Stimulated activated naive CD8-positive, alpha-beta T cell treated with anti-CD3 and anti-CD28 coated beads, Interleukin-15, Interleukin-2, amounts not matched to agents 100 U/mL and 50 U/mL, for 24 hours (primary cell): ENCODE measurements around the gene HEXD.
"Not testable (repeated sequence)": the region's sequence is repeated elsewhere in the genome, so short reads cannot be mapped to it uniquely, and the experiment has no call there.

Source experiments
- ATAC-seq: fragments of 150-1000 bp; cut with Tn5 transposase; one replicate; pipeline ENCODE4 v1.10.0; 2021
- DNase-seq: peaks from one replicate; pipeline ENCODE4 v3.0.0; 2021

HEXD gene

DNA sequence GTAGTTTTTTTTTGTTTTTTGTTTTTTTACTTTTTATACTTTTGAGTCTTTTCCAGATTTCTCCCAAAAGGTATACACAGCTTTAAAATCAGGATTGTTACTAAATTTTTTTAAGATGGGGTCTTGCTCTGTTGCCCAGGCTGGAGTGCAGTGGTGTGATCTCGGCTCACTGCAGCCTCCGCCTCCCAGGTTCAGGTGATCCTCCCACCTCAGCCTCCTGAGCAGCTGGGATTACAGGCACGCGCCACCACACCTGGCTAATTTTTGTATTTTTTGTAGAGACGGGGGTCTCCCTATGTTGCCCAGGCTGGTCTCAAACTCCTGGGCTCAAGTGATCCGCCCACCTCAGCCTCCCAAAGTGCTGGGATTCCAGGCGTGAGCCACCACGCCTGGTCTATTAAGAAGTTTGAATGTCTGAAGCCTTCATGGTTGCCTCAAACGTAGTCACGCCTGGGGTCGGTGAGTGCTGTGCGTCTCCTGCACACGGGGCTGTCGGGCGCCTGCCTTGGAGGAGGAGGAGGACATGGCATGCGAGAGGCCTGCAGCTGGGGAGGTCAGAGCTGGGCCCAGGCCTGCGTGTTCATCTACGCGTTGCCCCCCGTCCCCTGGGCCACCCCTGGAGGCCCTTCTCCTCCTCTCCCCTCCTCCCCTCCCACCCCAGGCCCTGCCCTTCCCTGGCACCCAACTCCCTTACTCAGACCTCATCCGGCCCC lies 35.8 kb upstream of the HEXD start:
- not testable (repeated sequence) for ATAC-seq, DNase-seq

DNA sequence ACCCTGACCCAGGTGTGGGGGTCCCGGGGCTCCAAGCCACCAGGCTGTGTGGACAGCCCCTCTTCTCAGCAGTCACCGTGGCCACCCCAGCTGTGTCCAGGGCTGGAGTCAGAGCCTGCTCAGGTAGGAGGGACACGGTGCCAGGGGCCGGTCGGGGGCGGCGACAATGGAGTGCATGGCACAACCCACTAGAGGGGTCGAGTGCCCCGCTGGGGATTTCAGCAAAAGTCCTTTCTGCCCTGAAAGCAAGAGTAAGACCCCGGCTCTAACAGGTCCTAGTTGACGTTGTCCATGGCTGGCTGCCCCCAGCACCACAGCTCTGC lies 35.3 kb upstream of the HEXD start:
- ATAC-seq (no peak), DNase-seq (no peak)

DNA sequence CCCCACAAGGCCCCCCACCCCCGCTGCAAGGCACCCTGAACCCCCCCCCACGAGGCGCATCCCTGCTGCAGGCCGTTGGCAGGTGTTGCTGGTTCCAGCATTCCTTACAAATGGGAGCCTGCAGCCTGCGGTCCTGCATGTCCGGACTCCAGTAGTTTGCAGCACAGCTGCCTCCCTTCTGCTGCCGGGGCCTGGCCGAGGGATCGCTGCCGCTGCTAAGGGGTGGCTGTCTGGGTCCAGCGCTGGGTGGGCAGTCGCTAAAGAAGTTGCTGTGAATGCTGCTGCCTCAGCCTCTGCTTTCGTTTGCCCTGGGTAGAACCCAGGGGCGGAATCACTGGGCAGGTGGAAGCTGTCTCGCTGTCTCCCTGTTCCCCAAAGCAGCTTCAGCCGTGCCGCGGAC lies 34.7 kb upstream of the HEXD start:
- DNase-seq: no peak
- ATAC-seq: no peak

DNA sequence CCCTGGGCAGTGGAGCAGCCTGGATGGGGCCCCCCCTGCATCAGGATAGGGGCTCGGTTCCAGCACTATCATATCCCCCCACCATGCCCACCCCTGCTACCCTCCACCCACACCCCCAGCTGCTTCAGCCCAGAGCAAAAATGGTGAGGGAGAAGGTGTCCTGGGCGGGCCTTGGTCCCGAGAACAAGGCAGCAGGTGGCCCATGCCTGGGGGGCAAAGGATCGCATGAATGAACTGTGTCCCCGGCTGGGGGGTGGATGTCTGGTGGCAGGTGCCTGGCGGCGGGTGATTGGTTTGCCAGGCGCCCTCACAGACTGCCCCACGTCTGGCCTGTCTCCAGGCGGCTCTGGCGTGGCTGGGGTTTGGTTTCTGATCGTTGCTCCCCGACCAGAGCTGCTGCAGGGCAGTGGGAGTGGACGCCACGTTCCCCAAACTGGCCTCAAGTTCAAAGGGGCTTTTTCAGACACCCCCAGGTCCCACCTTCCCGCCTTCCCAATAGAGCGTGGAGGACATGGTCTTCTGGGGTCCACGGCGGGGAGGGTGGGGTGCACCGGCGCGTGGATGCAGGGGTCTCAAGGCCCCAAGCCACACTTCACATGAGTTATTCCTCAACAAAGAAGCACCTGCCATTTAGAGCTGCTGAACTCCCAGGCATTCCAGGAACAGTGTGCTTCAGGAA lies 34.0 kb upstream of the HEXD start:
- ATAC-seq (no peak), DNase-seq (no peak)

DNA sequence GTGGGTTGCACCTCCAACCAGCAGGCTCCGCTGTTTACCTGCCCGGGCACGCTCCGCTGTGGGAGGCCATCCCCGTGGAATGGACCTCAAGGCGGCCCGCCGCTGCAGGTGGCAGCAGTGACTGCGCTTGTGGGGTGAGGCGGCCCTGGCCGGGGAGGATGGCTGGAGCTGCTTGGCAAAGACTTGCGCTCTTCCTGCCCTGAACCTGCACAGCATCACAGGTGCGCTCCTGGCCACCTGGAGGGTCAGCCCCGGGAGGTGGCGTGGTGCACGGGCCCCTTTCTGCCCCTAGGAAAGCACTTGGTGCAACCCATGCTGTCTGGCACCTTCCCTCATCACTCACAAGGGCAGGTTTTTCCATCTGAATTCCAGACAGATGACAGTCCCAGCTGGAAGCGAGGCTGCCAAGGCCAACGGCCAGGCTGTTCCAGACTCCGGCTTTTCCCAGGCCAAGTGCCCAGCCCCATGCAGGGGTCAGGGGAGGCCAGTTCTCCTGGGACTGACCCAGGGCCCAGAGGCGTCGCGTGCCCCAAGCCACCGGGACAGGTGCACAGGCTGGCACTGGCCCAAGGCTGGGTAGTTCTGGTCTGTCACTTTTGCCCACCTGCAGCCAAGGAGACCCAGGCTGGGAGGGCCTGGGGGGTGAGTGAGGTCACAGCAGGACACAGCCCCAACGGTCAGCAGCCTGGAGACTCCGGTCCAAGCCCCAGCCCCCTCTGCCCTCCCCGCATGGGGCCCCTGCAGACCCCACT lies 33.2 kb upstream of the HEXD start:
- no peak for DNase-seq
- no peak for ATAC-seq

DNA sequence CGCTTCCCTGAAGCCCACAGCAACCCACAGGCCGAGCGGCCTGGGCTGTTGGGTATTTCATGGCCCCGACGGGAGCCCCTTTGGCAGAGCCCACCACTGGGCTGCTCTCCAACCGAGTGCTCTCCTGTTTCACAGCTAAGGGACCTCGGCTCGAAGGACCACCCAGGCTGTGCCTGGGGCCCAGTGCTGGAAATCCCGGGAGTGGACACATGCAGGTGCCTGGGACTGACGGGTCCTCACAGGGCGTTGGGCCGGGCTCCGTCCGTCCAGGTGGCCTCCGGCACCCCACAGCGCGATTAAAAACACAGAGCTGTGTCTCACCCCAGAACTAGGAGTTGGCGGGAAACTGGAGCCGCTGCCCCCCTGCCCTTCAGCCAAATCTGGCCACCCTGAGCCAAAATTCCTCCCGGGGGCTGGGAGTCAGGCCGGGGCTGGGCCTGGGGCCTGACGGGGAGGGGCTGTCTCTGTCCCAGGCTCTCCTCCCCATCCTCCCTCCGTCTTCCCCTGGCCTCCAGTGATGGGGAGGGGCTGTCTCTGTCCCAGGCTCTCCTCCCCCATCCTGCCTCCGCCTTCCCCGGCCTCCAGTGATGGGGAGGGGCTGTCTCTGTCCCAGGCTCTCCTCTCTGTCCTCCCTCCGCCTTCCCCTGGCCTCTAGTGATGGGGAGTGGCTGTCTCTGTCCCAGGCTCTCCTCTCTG lies 32.4 kb upstream of the HEXD start:
- DNase-seq (no peak), ATAC-seq (no peak)

DNA sequence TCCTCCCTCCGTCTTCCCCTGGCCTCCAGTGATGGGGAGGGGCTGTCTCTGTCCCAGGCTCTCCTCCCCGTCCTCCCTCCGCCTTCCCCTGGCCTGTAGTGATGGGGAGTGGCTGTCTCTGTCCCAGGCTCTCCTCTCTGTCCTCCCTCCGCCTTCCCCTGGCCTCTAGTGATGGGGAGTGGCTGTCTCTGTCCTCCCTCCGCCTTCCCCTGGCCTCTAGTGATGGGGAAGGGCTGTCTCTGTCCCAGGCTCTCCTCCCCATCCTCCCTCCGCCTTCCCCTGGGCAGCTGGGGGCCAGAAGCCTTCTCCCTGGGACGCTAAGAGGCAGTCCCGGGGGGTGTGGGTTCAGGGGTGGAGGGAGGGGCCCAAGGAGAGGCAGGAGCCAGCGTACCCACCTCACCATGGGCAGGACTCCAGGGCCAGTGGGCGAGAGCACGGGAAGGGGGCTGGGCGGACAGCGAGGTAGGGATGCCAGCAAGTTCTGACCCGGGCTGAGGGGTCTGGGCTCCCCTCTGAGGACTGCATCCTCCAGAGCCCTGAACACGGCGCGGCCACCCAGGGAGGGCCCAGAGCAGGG lies 31.8 kb upstream of the HEXD start:
- ATAC-seq (no peak), DNase-seq (no peak)

DNA sequence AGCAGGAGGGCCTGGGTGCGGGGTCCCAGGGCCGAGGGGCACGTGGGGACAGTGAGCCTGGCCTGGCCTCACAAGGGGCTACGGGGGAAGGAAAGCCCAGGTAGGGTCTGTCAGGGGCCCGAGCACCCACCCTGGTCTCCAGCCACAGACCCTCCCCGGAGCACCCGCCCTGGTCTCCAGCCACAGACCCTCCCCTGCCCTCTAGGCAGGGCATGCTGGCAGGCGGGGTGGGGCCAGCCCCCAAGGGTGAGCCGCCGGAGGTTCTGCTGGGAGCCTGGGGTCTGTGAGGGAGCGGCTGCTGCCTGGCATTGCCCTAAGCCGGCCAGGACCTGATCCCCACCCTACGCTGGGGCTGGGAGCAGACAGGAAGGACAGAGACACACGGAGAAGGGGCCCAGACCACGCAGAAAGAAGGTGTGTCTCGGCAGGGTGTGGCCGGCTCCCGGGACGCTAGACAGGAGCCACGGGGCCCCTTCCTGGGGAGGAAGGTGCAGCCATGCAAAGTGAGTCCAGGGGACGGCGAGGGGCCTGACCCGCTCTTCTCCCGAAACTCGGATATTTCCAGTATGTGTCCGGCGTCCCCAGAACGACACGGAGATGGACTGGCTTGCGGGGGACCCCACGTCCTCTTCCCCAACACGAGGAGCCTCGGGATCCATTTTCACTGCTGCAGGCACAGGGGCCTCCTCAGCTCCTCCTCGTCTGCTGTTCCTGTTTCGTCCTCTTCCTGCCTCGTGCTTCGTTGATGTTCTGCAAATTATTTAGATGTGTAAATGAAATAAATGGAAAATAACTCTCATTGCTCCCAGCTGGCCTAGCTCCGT lies 31.1 kb upstream of the HEXD start:
- ATAC-seq (no peak), DNase-seq (no peak)

DNA sequence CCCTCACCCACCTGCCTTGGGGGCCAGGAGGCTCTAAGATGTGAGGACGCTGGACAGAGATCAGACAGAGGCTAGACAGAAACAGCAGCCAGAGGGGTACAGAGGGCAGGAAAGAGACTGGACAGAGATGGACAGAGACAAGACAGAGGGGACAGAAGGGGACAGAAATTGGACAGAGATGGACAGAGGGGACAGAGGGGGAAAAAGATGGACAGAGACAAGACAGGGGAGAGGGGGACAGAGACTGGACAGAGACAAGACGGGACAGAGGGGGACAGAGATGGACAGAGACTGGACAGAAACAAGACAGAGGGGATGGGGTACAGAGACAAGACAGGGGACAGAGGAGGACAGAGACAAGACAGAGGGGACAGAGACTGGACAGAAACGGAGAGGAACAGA lies 30.4 kb upstream of the HEXD start:
- DNase-seq: no peak
- ATAC-seq: no peak

DNA sequence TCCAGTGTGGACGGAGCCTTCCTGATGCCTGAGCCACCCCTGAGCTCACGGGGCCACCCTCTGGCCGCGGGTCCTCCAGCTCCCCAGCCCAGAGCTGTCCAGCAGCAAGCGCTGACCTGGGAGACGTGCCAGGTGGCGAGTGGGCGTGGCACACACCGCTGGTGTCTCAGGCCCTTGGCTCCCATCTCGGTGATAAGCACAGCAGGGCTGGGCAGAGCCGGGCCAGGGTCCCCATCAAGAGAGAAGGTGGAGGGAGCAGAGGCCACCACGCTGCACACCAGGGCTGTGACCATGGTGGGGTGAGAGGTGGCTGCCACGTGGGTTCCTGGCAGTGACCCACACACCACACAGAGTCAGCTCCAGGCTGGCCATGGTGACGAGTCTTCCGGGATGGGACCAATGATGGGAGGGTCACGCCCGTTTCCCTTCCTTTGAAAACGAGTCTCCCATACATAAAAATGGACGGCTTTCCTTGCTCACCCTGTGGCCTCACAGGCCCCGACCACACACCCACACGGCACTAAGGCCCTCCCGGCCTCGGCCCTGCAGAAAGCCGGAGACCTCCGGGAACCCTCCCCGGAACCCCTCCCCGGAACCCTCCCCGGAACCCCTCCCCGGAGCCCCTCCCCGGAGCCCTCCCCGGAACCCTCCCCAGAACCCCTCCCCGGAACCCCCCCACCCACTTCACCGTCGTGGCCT lies 29.8 kb upstream of the HEXD start:
- no peak for DNase-seq
- no peak for ATAC-seq

DNA sequence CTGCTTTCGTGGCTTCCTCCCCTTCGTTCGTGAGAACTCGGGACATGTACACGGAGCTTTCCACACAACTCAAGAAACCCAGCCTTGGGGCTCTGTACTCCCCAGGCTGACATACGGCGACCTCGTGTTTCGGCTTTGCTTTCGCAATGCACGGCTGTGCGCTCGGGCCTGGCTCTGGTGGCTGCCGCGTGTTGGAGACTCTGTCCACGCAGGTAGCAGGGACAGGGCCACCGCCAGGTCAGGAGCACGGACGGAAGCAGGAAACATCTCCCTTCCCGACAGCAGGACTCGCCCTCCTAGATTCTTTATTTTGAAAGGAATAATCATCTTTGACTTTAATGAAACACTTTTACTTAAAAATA lies 29.2 kb upstream of the HEXD start:
- DNase-seq (no peak), ATAC-seq (no peak)

DNA sequence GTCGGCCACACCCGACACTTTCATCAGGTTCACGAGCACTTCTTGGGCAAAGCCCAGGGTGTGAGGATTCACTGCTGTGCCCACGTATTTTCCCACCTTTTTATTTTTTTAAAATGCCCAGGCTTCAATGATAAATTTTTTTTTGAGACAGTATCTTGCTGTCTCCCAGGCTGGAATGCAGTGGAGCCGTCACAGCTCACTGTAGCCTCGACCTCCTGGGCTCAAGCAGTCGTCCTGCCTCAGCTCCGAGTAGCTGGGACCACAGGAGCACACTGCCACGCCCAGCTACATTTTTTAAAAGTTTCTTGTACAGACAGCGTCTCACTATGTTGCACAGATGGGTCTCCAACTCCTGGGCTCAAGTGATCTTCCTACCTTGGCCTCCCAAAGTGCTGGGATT lies 28.8 kb upstream of the HEXD start:
- no peak for DNase-seq
- no peak for ATAC-seq

DNA sequence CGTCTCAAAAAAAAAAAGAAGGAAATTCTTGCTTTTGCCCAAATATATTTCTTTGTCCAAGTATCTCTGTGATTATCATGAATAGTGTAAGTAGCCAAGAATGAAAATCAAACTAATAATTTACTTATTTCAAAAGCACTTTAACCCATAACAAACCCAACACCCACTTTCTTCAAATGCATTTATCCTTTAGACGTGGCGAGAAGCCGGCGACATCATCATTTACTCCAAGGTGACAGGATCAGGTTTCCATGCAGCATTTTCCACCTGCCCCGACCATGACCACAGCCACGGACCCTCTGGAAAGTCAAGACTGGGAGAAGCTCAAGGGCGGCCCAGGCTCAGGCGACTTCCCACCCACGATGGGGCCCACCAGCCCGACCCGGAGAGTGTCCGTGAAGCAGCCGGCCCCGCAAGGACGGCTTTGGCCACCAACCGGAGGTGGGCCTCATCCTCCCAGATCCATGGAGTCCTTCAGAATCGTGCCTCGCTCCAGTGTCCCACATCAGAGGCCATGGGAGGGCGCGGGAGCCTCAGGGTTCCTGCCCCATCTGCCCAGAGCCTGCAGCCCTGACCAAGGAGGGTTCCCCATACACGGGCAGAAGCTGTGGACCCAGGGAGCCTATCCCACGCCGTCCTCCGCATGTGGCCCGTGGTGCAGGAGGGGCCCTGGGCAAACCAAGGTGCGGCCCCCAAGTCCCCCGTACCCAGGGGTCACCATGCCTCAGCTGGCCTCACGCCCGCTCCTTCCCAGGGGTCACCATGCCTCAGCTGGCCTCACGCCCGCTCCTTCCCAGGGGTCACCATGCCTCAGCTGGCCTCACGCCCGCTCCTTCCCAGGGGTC lies 27.9 kb upstream of the HEXD start:
- no peak for ATAC-seq
- DNase-seq: no peak

DNA sequence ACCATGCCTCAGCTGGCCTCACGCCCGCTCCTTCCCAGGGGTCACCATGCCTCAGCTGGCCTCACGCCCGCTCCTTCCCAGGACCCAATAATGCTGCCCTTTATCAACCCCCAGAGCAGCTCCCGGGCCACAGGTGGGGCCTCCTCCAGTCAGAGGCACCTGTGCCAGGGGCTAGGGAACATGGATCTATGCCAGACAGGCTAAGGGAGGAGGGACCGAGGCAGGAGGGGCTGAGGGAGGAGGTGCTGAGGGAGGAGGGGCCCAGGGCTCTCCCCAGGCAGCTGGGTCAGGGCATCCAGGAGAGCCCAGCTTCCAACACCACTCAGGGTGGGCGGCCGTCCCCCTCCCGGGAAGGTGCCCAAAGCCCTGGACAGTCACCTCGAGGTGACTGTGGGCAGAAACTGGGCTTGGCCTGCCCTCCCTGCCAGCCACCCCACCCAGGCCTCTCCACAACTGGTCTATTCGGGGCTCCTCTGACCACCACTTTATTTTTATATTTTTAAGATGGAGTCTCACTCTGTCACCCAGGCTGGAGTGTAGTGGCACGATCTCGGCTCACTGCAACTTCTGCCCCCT lies 27.2 kb upstream of the HEXD start:
- no peak for DNase-seq
- ATAC-seq: no peak

DNA sequence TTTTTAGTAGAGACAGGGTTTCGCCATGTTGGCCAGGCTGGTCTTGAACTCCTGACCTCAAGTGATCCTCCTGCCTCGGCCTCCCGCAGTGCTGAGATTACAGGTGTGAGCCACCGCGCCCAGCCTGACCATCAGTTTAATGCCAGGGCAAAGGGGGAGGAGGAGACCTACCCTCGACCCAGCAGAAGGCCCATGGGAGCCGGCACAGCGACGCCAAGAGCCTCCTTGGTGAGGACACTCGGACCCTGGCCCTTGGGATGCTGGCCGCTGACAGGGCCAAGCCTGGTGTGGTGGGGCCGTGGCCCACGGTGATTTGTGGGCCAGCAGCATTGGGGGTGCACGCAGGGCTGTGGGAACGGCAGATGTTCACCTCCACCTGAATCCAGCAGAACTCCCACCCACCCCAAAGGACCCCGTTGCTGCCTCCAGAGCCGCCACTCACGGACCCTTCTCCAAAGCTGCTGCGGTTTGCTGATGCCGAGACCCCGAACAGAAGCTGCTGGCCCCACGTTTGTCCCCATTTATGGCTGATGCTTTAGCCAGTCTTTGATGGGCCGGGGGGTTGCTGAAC lies 26.6 kb upstream of the HEXD start:
- DNase-seq (no peak), ATAC-seq (no peak)

DNA sequence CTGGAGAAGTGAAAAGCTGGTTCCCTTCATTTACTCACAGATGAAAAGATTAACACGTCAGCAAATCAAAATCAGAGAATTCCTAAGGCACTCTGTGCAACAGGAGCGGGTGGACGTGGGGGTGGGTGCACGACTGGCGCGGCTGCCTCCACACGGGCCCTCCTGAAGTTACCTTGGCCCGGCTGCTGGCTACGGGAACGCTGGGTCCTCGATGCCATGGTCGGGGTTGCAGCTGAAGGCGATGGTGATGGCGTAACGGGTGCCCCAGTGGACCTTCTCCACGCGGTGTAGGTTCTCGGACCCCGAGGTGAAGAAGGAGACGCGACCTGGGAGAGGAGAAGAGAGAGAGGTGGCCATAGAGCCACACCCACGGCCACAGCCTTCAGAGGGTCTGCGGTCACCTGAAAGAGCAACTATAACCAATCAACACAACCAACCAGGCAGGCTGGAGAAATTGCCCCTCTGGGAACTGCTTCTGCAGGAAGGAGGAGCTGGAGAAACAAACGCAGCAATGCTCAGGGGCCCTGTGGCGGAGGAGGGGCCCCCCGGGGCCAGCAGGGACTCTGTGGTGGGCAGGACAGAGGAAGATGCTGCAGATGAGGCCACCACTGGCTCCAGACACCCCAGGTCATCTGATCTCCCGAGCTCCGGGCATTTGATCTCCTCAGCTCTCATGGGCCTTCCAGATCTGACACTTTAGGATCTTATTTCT lies 25.8 kb upstream of the HEXD start:
- no peak for ATAC-seq

DNA sequence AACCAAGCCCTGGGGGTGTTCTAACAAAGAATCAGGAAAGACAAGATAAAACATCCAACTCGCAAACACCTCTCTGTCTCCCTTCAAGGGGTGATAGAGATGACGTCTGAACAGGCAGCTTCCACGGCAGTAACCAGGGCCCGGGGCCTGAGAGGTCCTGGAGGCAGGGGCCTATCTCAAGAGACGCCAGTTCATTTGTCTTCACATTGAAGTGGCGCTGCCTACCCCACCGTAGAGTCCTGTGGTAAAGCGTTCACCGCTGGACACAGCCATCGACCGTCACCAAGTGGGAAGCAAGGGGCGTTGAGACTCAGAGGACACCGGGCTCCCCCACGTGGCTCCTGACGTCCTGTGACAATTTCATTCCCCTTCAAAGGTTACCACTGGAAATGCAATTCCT lies 25.2 kb upstream of the HEXD start:
- no peak for ATAC-seq
- DNase-seq: no peak

More for the DNA sequence above, 25.8 kb upstream of the HEXD start:
- no peak for DNase-seq

DNA sequence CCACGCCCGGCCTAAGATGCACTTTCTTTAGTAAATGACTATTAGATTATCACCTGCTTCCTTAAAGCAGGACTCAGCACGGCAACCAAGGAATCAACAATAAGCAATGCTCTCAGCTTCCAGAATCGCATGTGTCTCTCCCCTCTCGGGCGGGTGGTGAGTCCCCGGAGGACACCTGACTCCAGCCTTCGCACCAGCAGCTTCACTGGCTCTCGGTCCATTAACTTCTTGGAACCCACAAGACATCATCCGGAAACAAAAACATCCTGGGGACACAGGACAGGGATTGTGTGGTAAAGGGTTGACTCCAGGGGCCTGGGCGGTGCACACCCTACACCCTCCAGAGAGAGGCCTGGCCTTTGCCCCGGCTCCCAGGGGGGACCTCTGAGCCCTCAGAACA lies 23.9 kb upstream of the HEXD start:
- DNase-seq (no peak), ATAC-seq (no peak)
